IMR-90 (cell line): Measurements from ENCODE around the gene DERL3. TPM values are rescaled to one million over a fixed set of nuclear protein-coding genes. Genes with fewer than 3 reads are reported as not detected.

ENCODE experiments used
- ATAC-seq: fragments of 200-7000 bp; cut with Tn5 transposase; 2 replicates; pipeline ENCODE4 v1.9.1; 2020; ENCODE audit warnings: low read depth, mild to moderate bottlenecking, moderate library complexity
- BruUV-seq: library from RNA; stranded (reverse); fragments of 400-500 nt; replicated peaks from 2 replicates; lab custom pipeline; 2021; lab: Mats Ljungman, UMichigan
- CTCF ChIA-PET: fragments of 300-600 bp; formaldehyde crosslinking; extraction: SDS; loops from one replicate; lab custom pipeline; 2021; ENCODE audit warnings: antibody characterized with exemption; lab: Yijun Ruan, JAX
- POLR2A ChIA-PET: fragments of 300-600 bp; sonication (Branson Sonifier 250); formaldehyde crosslinking; loops from one replicate; lab custom pipeline; 2022; ENCODE audit warnings: antibody characterized with exemption; ENCODE audit not compliant: unreplicated experiment; lab: Charles Lee
- DNase-seq: peaks from one replicate; pipeline ENCODE4 v3.0.0; 2013
- H2AFZ ChIP-seq: replicated peaks from 2 replicates; pipeline ENCODE3; 2013; ENCODE audit warnings: low read length, mild to moderate bottlenecking; ENCODE audit not compliant: poor library complexity
- H2AK5ac ChIP-seq: 2 replicates; pipeline ENCODE4 v1.6.1; 2013; ENCODE audit warnings: low read depth, low read length, inconsistent platforms
- H2AK9ac ChIP-seq: replicated peaks from 2 replicates; pipeline ENCODE3; 2013; ENCODE audit warnings: mild to moderate bottlenecking, low read depth, low read length, moderate library complexity; ENCODE audit not compliant: poor library complexity
- H2BK120ac ChIP-seq: 2 replicates; pipeline ENCODE4 v1.6.1; 2013; ENCODE audit warnings: low read depth, low read length, inconsistent platforms
- H2BK15ac ChIP-seq: 3 replicates; pipeline ENCODE4 v1.6.1; 2013; ENCODE audit warnings: low read depth, low read length, inconsistent platforms
- H2BK20ac ChIP-seq: 2 replicates; pipeline ENCODE4 v1.6.1; 2013; ENCODE audit warnings: low read depth, mild to moderate bottlenecking, inconsistent platforms, low read length, moderate library complexity
- H2BK5ac ChIP-seq: 2 replicates; pipeline ENCODE4 v1.6.1; 2013; ENCODE audit warnings: mild to moderate bottlenecking, low read depth, low read length, inconsistent platforms; ENCODE audit not compliant: poor library complexity, severe bottlenecking
- H3K14ac ChIP-seq: replicated peaks from 2 replicates; pipeline ENCODE4 v1.6.1; 2013; ENCODE audit warnings: low read depth, low read length, inconsistent platforms
- H3K18ac ChIP-seq: 2 replicates; pipeline ENCODE4 v1.6.1; 2013; ENCODE audit warnings: low read depth, low read length, control low read depth
- H3K23ac ChIP-seq: 2 replicates; pipeline ENCODE4 v1.6.1; 2013; ENCODE audit warnings: low read depth, low read length, inconsistent platforms
- H3K27ac ChIP-seq: 2 replicates; pipeline ENCODE4 v1.5.1; 2013; ENCODE audit warnings: mild to moderate bottlenecking, control low read depth, low read length; ENCODE audit not compliant: insufficient read depth
- H3K27me3 ChIP-seq: 2 replicates; pipeline ENCODE4 v1.6.1; 2013; ENCODE audit warnings: low read length; ENCODE audit not compliant: control insufficient read depth, insufficient read depth
- H3K36me3 ChIP-seq: 2 replicates; pipeline ENCODE4 v1.6.1; 2013; ENCODE audit warnings: low read length, mixed read lengths; ENCODE audit not compliant: control insufficient read depth, insufficient read depth
- H3K4ac ChIP-seq: 2 replicates; pipeline ENCODE4 v1.6.1; 2013; ENCODE audit warnings: low read depth, low read length, inconsistent platforms
- H3K4me1 ChIP-seq: 2 replicates; pipeline ENCODE4 v1.6.1; 2013; ENCODE audit warnings: low read length, mixed read lengths; ENCODE audit not compliant: control insufficient read depth, insufficient read depth
- H3K4me2 ChIP-seq: 2 replicates; pipeline ENCODE4 v1.6.1; 2013; ENCODE audit warnings: low read depth, mild to moderate bottlenecking, control low read depth, low read length, moderate library complexity
- H3K4me3 ChIP-seq: 2 replicates; pipeline ENCODE4 v1.5.1; 2013; ENCODE audit warnings: low read depth, mild to moderate bottlenecking, control low read depth, low read length, moderate library complexity; ENCODE audit not compliant: insufficient read depth
- H3K56ac ChIP-seq: 2 replicates; pipeline ENCODE4 v1.6.1; 2013; ENCODE audit warnings: low read length, inconsistent platforms; ENCODE audit not compliant: insufficient read depth; ENCODE audit errors: extremely low read depth
- H3K79me1 ChIP-seq, 2 experiments: 2 replicates each; pipeline ENCODE4 v1.6.1; 2013; ENCODE audit warnings: low read length in 2 of 2, inconsistent platforms in 1 of 2, low read depth in 1 of 2
- H3K9ac ChIP-seq: 2 replicates; pipeline ENCODE4 v1.6.1; 2013; ENCODE audit warnings: low read depth, low read length, control low read depth
- H3K9me1 ChIP-seq: 2 replicates; pipeline ENCODE4 v1.6.1; 2013; ENCODE audit warnings: low read length, inconsistent platforms; ENCODE audit not compliant: insufficient read depth
- H3K9me3 ChIP-seq: 2 replicates; pipeline ENCODE4 v1.6.1; 2013; ENCODE audit warnings: low read length; ENCODE audit not compliant: control insufficient read depth, insufficient read depth
- H4K20me1 ChIP-seq: 2 replicates; pipeline ENCODE4 v1.6.1; 2013; ENCODE audit warnings: low read length, inconsistent platforms; ENCODE audit not compliant: insufficient read depth
- H4K5ac ChIP-seq: 2 replicates; pipeline ENCODE4 v1.6.1; 2013; ENCODE audit warnings: mild to moderate bottlenecking, low read depth, low read length, control low read depth
- H4K8ac ChIP-seq, 2 experiments: 2 replicates each; pipeline ENCODE4 v1.6.1; 2013; ENCODE audit warnings: low read depth in 2 of 2, low read length in 2 of 2, control low read depth in 1 of 2, inconsistent platforms in 1 of 2
- H4K91ac ChIP-seq: 2 replicates; pipeline ENCODE4 v1.6.1; 2013; ENCODE audit warnings: low read depth, low read length, inconsistent platforms; ENCODE audit not compliant: insufficient read depth
- BHLHE40 ChIP-seq: fragments of 150-350 bp; IDR thresholded peaks from 2 replicates; pipeline ENCODE4 v1.6.1; 2016; ENCODE audit warnings: mild to moderate bottlenecking, low read depth, low read length
- CEBPB ChIP-seq: IDR thresholded peaks from 2 replicates; pipeline ENCODE4 v1.6.1; 2012; ENCODE audit warnings: low read depth, low read length, improper control_type of control experiment
- CHD1 ChIP-seq: IDR thresholded peaks from 2 replicates; pipeline ENCODE4 v1.6.1; 2012; ENCODE audit warnings: low read depth, low read length, improper control_type of control experiment
- CTCF ChIP-seq: conservative IDR thresholded peaks from 2 replicates; pipeline ENCODE4 v1.5.1; 2012; ENCODE audit warnings: mild to moderate bottlenecking, low read depth, low read length, improper control_type of control experiment
- ELK1 ChIP-seq: fragments of 150-350 bp; IDR thresholded peaks from 2 replicates; pipeline ENCODE4 v1.6.1; 2016; ENCODE audit warnings: low read depth, mild to moderate bottlenecking, low read length, moderate library complexity, borderline replicate concordance
- FOS ChIP-seq: fragments of 150-350 bp; IDR thresholded peaks from 2 replicates; pipeline ENCODE4 v1.6.1; 2016; ENCODE audit warnings: low read depth, low read length
- MAZ ChIP-seq: IDR thresholded peaks from 2 replicates; pipeline ENCODE4 v1.6.1; 2012; ENCODE audit warnings: low read depth, mild to moderate bottlenecking, low read length, improper control_type of control experiment, moderate library complexity, borderline replicate concordance
- MXI1 ChIP-seq: IDR thresholded peaks from 2 replicates; pipeline ENCODE4 v1.6.1; 2012; ENCODE audit warnings: low read depth, mild to moderate bottlenecking, low read length, moderate library complexity, borderline replicate concordance
- NFE2L2 ChIP-seq: fragments of 150-350 bp; IDR thresholded peaks from 2 replicates; pipeline ENCODE4 v1.6.1; 2016; ENCODE audit warnings: low read depth, mild to moderate bottlenecking, low read length
- POLR2A ChIP-seq: IDR thresholded peaks from 2 replicates; pipeline ENCODE4 v1.6.1; 2012; ENCODE audit warnings: mild to moderate bottlenecking, low read depth, low read length
- RAD21 ChIP-seq: IDR thresholded peaks from 2 replicates; pipeline ENCODE4 v1.6.1; 2012; ENCODE audit warnings: low read length, improper control_type of control experiment
- RFX5 ChIP-seq: IDR thresholded peaks from 2 replicates; pipeline ENCODE4 v1.8.0; 2012; ENCODE audit warnings: low read depth, mild to moderate bottlenecking, low read length, moderate library complexity
- SMC3 ChIP-seq: fragments of 150-350 bp; IDR thresholded peaks from 2 replicates; pipeline ENCODE4 v1.6.1; 2016; ENCODE audit warnings: low read depth, mild to moderate bottlenecking, antibody characterized with exemption, low read length, moderate library complexity
- USF2 ChIP-seq: fragments of 150-350 bp; IDR thresholded peaks from 2 replicates; pipeline ENCODE4 v1.6.1; 2017; ENCODE audit warnings: mild to moderate bottlenecking, antibody characterized with exemption, low read length, low read depth
- WGBS, 2 experiments: methylation state at CpG; one replicate each; pipeline versions ENCODE4 v1.1.5 to v1.1.7; 2013; ENCODE audit warnings: missing lambda C conversion rate in 2 of 2; ENCODE audit not compliant: insufficient read length in 1 of 2; ENCODE audit errors: extremely low coverage in 2 of 2; 5-methylcytosine and 5-hydroxymethylcytosine counted together
- dilution Hi-C: fragments of 300-500 bp; cut with HindIII; formaldehyde crosslinking; loops from one replicate; pipeline ENCODE4 v1.14.3; 2018; ENCODE audit warnings: low sequenced_read_pairs; ENCODE audit not compliant: unreplicated experiment
- in situ Hi-C: fragments of 300-500 bp; cut with MboI; formaldehyde crosslinking; loops from 3 replicates; pipeline ENCODE4 v1.14.3; 2019; ENCODE audit warnings: low sequenced_read_pairs, inconsistent platforms, mixed read lengths
- intact Hi-C: fragments of 100-400 bp; cut with micrococcal nuclease; formaldehyde crosslinking; loops from 2 replicates; pipeline ENCODE4 v1.10.0; 2022
- polyA plus RNA-seq, 3 experiments: library from polyadenylated mRNA; depleted of rRNA; stranded (reverse); fragments of >200 nt; gene quantifications; 2 replicates each; pipeline ENCODE4 v1.2.3, GENCODE V29; 2012; ENCODE audit warnings: low replicate concordance in 1 of 3
- total RNA-seq: library from RNA; depleted of rRNA; stranded (reverse); fragments of >200 nt; gene quantifications from 2 replicates; pipeline ENCODE4 v1.2.3, GENCODE V29; 2012

DERL3 gene
- total and polyA plus RNA-seq, 2 of the 4 experiments (the other 2 are of a cell fraction): 0.18 to 0.62 TPM

GRCh38 chr22:23828800-23829680, 9.8 kb downstream of the DERL3 start:
- Histone ChIP-seq H3K27me3 (no peaks in the 10 kb centered on the region), H2BK120ac (no peak overlapping the region), H3K4ac (no peak overlapping the region), H3K56ac (no peak overlapping the region), H3K36me3 (peaks cover 75% of the 10 kb centered on the region), H3K23ac (no peak overlapping the region; the same call in 1 of the 2 replicates), H3K9ac (no peak overlapping the region), H3K79me1 (peaks cover 10 to 68% of the 10 kb centered on the region in 2 experiments), H2BK20ac (no peak overlapping the region), H4K20me1 (peaks cover 36% of the 10 kb centered on the region), H4K8ac (no peak overlapping the region; a peak in 1 of 4 replicates), H3K4me2 (no peak overlapping the region), H3K27ac (no peak overlapping the region), H2AFZ (no peak overlapping the region), H3K18ac (no peak overlapping the region), H3K9me1 (peaks cover 26% of the 10 kb centered on the region), H4K91ac (no peak overlapping the region), H2BK15ac (no peak overlapping the region; the same call in 2 of the 3 replicates), H3K9me3 (peaks cover 3% of the 10 kb centered on the region; the same call in 1 of the 2 replicates), H2BK5ac (peak overlapping the region; percentile 2), H3K4me3 (no peak overlapping the region), H3K14ac (0 out of 2 replicates have a peak overlapping the region, but pooled peaks have one; percentile 33), H2AK5ac (peak overlapping the region; percentile 60; the same call in 1 of the 2 replicates), H3K4me1 (peaks cover 12% of the 10 kb centered on the region), H4K5ac (no peak overlapping the region), H2AK9ac (peak overlapping the region; percentile 84)
- intact Hi-C loops: no loop called here
- WGBS, 2 experiments: 96% methylated on average over 3 of the region's 10 CpGs; no CpG with 5 or more reads in 1 of the 2 experiments
- no TSS peak for BruUV-seq
- CTCF ChIA-PET: no interaction called here
- POLR2A ChIA-PET: no interaction called here
- ATAC-seq (no peak), DNase-seq (no peak)
- in situ Hi-C loops: no loop called here
- dilution Hi-C loops: no loop called here
- TF ChIP-seq USF2 (no peak), MAZ (no peak), RAD21 (no peak), BHLHE40 (no peak), CHD1 (no peak), POLR2A (no peak), MXI1 (no peak), FOS (no peak), CTCF (no peak), SMC3 (no peak), RFX5 (no peak), ELK1 (no peak), CEBPB (no peak), NFE2L2 (no peak)
